GM19438 (cell line): ENCODE measurements around the gene ZNF524.
A peak's percentile ranks its signal among the peaks of the same experiment; 100 is the strongest.
"Not testable (repeated sequence)": the region's sequence is repeated elsewhere in the genome, so short reads cannot be mapped to it uniquely, and the experiment has no call there.

ENCODE experiments used
- ATAC-seq: cut with Tn5 transposase; IDR thresholded peaks from one replicate; pipeline ENCODE4 v1.9.1; 2021; ENCODE audit warnings: low read depth; ENCODE audit not compliant: unreplicated experiment

ZNF524 gene, protein sequence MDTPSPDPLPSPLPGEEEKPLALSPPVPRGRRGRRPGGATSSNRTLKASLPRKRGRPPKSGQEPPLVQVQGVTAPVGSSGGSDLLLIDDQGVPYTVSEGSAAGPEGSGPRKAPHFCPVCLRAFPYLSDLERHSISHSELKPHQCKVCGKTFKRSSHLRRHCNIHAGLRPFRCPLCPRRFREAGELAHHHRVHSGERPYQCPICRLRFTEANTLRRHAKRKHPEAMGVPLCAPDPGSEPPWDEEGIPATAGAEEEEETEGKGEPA

DNA sequence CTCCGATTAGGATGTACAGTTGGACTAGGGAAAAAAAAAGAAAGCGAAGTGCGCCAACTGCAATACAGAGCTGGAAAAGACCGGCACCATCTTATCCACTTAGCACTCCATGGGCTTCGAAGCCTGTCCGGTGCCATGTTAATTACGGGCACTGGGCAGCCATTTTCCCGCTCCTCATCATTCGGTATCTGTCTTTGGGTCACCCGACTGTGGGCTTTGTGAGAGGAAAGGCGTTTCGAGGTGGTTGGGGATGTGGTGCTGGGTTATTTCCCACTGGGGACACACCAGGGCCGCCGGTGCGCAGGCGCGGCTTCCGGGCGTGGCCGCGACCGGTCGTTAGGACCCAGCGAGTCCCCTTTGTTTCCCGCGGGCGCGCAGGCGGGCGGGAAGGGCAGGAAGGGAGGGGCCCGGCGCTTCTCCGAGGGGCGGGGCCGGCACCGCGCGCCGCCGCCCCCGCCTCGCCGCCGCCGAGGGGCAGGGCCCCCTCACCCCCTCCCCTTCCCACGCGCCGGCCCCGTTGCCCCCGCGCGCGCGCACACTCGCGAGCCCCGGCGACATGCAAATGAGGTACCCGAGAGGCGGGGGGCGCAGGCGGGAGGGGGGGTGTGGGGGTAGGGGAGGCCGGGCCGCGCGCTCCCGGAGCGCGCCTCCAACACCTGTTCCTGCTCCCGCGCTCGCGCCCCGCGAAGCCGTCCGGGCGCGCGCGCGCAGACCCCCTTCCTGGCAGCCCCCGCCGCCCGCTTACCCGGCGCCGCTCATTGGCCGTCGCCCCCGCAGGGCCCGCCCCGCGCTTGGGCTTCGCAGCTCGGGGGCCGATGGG, at the start of gene ZNF524:
TSS of gene ZNF524 (plus strand) at position 447 of the 820 bp plus-strand sequence. CDS start 1,825 bp downstream, outside the sequence.
- ATAC-seq: peak; percentile 40

DNA sequence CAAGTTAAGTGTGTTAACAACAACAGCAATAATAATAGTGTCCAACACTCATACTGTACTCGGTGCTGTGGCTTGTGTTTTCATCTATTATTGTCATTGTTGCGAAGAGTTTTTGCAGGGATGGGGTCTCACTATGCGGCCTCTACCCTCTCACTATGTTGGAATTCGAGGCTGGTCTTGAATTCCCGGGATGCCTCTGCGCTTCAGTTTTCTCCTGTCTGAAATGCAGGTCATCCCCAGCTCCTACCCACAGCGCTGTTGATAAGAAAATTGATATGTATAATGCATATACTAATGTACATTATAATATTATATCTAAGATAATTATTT, 49.8 kb upstream of the ZNF524 start:
- no peak for ATAC-seq

DNA sequence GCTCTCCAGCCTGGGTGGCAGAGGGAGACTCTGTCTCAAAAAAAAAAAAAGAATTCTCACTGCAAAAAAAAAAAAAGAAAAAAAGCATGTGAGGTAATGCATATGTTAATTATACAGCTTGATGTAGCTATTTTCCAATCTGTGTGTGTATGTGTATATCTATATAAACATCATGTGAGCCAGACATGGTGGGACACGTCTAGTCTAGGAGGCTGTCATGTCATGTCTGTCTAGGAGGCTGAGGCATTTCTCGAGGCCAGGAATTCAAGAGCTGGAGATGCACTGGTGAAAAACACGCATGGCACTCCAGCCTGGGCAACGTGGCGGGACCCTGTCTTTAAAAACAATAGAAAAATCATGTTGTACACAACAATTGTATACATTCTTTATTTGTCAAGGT, 47.9 kb upstream of the ZNF524 start:
- no peak for ATAC-seq

- no peak for ATAC-seq
Observed at GRCh38 chr19:55552620-55553019, 47.5 kb upstream of the ZNF524 start.

- no peak for ATAC-seq
Observed at GRCh38 chr19:55553217-55554182, 46.6 kb upstream of the ZNF524 start.

DNA sequence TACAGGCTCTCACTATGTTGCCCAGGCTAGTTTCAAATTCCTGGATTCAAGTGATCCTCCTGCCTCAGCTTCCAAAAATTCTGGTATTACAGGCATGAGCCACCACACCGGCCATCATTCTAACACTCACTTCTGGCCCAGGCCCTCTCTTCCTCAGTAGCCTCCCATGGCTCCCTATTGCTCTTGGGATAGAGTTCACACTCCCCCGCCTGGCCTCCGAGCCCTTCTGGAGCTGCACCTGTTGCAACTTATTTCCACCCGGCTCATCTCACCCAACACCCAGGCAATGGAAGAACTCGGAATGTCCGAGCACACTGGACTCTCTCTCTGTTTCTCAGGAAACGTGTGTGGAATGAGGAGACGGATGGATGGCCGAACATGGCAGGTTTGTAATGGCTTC, 45.8 kb upstream of the ZNF524 start:
- ATAC-seq: no peak

DNA sequence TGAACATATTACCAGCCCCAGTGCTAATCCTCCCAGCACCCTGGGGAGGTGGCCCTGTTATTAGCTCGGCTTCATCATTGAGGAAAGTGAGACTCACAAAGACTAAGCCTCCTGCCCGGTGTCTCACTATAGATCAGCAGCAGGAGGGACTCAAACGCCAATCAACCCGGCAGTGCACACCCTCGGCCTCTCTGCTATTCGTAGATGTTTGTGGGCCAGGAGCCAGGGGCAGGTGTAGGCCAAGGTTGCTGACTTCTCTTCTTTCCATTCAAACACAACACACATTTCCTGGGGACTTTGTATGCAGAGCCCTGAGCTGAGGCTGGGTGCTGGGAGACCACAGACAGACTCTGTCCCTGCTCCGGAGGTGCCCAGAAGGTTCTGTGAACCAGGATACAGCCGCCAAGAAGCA, 45.3 kb upstream of the ZNF524 start:
- no peak for ATAC-seq

DNA sequence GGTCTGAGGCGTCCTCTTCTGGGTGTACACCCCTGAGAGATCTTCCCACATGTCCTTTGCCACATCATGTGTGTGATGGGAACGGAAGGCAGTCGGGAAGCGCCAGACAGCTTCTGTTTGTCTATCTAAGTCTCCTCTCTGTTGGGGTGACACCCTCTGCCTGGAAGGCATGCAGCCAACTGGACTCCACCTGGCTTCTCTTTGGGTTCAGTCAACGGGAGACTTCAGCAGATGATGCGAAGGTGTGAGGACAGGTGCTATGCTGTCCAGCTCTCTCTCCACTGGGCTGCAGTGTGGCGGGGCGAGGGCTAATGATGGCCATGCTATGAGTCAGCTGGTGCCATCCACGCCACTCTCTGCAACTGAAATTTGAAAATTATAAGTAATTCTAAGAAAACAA, 40.4 kb upstream of the ZNF524 start:
- ATAC-seq: no peak

- ATAC-seq: no peak
Observed at GRCh38 chr19:55563261-55563690, 36.8 kb upstream of the ZNF524 start.

- no peak for ATAC-seq
Observed at GRCh38 chr19:55566823-55567222, 33.3 kb upstream of the ZNF524 start.

GRCh38 chr19:55567708-55568328, 32.3 kb upstream of the ZNF524 start:
- ATAC-seq: no peak

- ATAC-seq: not testable (repeated sequence)
Observed at GRCh38 chr19:55569477-55569876, 30.6 kb upstream of the ZNF524 start.

DNA sequence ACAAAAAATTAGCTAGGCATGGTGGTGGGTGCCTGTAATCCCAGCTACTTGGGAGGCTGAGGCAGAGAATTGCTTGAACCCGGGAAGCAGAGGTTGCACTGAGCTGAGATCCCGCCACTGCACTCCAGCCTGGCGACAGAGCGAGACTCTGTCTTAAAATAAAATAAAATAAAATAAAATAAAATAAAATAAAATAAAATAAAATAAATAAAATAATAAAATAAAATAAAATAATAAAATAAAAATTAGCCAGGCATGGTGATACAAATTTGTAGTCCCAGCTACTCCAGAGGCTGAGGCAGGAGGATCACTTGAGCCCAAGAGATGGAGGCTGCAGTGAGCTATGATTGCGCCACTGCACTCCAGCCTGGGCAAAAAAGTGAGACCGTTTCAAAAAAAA, 26.2 kb upstream of the ZNF524 start:
- not testable (repeated sequence) for ATAC-seq

GRCh38 chr19:55576746-55577145, 23.3 kb upstream of the ZNF524 start:
- no peak for ATAC-seq

DNA sequence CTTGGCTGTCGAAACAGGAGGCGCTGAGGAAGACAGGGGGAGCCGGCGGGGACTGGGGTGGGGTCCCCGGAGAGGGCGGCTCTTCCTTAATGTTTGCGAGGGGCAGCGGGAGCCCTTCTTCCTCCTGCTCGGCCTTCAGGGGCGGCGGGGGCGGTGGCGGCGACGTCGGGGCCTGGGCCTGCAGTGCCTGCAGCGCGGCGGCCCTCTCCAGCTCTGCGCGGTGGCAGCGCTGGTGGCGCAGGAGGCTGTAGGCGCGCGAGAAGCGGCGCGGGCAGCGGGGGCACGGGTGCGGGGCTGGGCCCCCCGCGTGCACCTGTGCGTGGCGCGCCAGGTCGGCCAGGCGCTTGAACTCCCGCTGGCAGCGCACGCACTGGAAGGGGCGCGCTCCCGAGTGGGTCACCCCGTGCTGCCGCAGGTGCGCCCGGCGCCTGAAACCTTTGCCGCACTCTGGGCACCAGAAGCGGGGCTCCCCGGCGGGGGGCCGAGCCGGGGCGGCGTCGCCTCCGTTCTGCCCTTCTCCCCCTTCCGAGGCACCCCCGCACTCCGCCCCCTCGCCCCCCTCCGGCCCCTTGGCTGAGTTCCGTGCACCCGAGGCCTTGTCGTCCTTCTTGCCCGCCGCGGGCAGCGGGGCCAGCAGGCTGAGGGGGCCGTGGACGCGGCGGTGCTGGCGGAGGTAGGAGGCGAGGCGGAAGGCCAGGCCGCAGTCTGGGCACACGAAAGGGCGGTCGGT, 21.9 kb upstream of the ZNF524 start:
- no peak for ATAC-seq

DNA sequence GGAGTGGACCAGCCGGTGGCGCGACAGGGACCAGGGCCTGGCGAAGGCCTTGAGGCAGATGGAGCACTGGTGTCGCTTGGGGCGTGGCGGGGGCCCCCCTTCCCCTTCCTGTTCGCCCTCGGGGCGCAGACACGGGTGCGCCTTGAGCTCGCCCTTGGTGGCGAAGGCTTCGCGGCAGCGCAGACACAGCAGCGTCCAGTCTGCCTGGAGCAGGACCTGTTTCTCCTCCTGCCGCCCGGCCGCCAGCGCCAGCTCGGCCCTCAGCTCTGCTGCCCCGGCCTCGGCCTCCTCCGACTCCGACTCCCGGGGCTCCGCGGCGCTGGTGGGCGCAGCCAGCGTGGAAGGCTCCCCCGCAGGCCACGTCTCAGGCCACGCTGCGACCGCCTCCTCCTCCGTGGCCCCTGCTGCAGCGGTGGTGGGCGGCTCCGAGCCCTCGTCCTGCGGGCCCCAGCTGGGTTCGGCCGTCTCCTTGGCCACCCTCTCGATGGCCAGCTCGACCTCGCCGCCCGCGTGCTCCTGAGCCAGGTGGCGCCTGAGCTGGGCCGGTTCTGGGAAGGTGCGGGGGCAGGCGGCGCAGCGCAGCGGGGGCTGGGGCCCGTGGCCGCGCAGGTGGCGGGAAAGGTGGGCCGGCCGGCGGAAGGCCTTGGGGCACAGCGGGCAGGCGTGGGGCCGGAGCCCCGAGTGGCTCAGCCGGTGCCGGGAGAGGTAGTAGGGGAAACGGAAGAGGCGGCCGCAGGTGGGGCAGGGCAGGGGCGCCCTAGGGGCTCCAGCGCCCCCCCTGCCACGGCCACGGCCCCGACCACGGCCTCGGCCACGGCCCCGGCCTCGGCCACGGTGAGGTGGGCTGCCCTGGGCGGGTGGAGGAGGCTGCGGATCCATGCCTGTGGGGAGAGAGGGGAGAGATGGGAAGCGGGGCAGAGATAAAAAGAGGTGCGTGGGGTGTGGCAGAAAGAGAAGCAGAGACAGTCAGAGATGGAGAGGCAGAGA, 21.0 kb upstream of the ZNF524 start:
- no peak for ATAC-seq

DNA sequence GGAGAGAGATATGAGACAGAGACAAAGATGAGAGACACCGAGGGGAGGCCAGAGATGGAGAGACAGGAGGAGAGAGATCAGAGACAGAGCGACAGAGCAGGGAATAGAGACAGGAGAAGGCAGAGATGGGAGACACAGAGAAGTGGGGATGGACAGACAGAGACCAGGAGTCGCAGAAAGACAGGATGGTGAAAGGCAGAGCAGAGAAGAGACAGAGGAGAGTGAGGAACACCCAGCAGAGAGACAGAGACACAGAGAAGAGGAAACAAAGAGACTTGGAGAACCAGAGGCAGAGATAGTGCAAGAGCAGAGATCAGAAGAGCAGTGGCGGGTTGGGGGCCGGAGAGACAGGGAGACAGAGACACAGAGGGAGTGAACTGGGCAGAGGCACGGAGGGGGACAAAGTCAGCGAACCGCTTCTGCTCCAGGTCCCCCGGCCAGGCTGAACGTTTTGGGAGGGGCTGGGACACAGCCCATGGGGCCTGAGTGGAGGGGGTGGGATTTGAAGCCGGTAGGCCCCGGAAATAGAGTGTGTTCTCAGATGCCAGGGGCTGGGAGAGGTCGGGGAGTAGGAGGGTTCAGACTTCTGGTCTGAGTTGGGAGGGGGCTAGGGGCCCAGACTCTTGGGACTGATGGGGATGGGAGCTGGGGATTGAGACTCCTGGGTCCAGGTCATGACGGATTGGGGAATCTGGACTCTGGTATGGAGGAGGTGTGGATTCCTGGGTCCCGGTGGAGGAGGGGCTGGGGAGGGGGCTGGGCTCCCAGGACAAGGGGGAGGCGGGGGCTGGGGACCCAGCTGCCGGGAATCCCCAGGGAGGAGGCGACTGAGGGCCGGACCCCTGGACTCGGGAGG, 20.1 kb upstream of the ZNF524 start:
- no peak for ATAC-seq
